Aorta (tissue), 5 donors: ENCODE results near the gene COA5. TPM values are rescaled to one million over a fixed set of nuclear protein-coding genes. Genes with fewer than 3 reads are reported as not detected.

ENCODE experiments used
- ATAC-seq: fragments of 200-7000 bp; cut with Tn5 transposase; one replicate; pipeline ENCODE4 v1.9.1; 2022; ENCODE audit warnings: moderate library complexity; ENCODE audit not compliant: low FRiP score
- DNase-seq, 2 donors: peaks; one replicate each; pipeline ENCODE4 v3.0.0-alpha.2; 2020
- H3K27ac ChIP-seq, 2 donors: one replicate each; pipeline ENCODE4 v1.5.1; 2013; ENCODE audit warnings: low read length in 2 of 2, mild to moderate bottlenecking in 2 of 2, moderate library complexity in 2 of 2, control low read depth in 1 of 2, inconsistent platforms in 1 of 2, low read depth in 1 of 2
- H3K27me3 ChIP-seq, 2 donors: one replicate each; pipeline ENCODE4 v1.6.1; 2013; ENCODE audit warnings: control low read depth in 1 of 2, low read length in 1 of 2, mild to moderate bottlenecking in 1 of 2, moderate library complexity in 1 of 2; ENCODE audit not compliant: insufficient read depth in 2 of 2, control insufficient read depth in 1 of 2
- H3K36me3 ChIP-seq, 2 donors: one replicate each; pipeline ENCODE4 v1.6.1; 2013; ENCODE audit warnings: control low read depth in 1 of 2, low read length in 1 of 2, mild to moderate bottlenecking in 1 of 2; ENCODE audit not compliant: insufficient read depth in 2 of 2, control insufficient read depth in 1 of 2
- H3K4me1 ChIP-seq, 2 donors: one replicate each; pipeline ENCODE4 v1.6.1; 2013; ENCODE audit warnings: low read length in 2 of 2, control low read depth in 1 of 2, mild to moderate bottlenecking in 1 of 2, moderate library complexity in 1 of 2; ENCODE audit not compliant: insufficient read depth in 2 of 2, control insufficient read depth in 1 of 2
- H3K4me3 ChIP-seq, 2 donors: one replicate each; pipeline ENCODE4 v1.5.1; 2013; ENCODE audit warnings: low read length in 2 of 2, control low read depth in 1 of 2, mild to moderate bottlenecking in 1 of 2
- H3K9me3 ChIP-seq: one replicate; pipeline ENCODE4 v1.6.1; 2013; ENCODE audit warnings: mild to moderate bottlenecking, low read length; ENCODE audit not compliant: control insufficient read depth
- WGBS, 2 donors: extraction: QIAGEN DNeasy Blood & Tissue Kit; methylation state at CpG; one replicate each; pipeline ENCODE4 v1.1.7; 2013; 5-methylcytosine and 5-hydroxymethylcytosine counted together
- intact Hi-C, 2 donors: fragments of 100-400 bp; cut with DNase I; formaldehyde crosslinking; loops; one replicate each; pipeline versions ENCODE4 v1.14.2 to v1.15.0; 2022
- long read RNA-seq, 2 donors: library from polyadenylated mRNA; unstranded; transcript quantifications; one replicate each; pipeline ENCODE4 v2.0.0, GENCODE V29; 2020 to 2021
- polyA plus RNA-seq, 2 donors: library from polyadenylated mRNA; stranded (reverse); fragments of 200-250 nt; gene quantifications; one replicate each; pipeline ENCODE4 v1.2.3, GENCODE V29; 2013
- total RNA-seq, 2 donors: library from RNA; stranded (reverse); fragmentation: NEBNext Ultra II Directional; extraction: Animal tissue kit (Norgen Biotek cat#: 25700); gene quantifications; one replicate each; pipeline ENCODE4 v1.2.1, GENCODE V29; 2021
- donor health status: healthy with polysubstance abuse.
- donor health status: Bipolar disorder and iron deficiency.
- donor health status: DM: no; HTN: no; CAD: no.
- donor health status: DM: no; HTN: no; CAD: no.
- donor health status: DM: yes; HTN: yes; CAD: no.

COA5 gene
- total RNA-seq (10 to 100 TPM; 18.1 to 31.1 TPM), polyA plus RNA-seq (10 to 100 TPM; 43.5 to 60.3 TPM)
- long read RNA-seq, donor 1, transcript COA5-201 (3 exons, 1,754 nt): major isoform, 54 of 64 reads
- long read RNA-seq, donor 1, transcript COA5-204 (2 exons, 958 nt): minor isoform, 5 of 64 reads
- long read RNA-seq, donor 1, partial matches to known transcripts: 0 of 64 reads
- long read RNA-seq, donor 1, other reads (novel, unspliced or antisense): 3 of 64 reads
- long read RNA-seq, donor 2, transcript COA5-201 (3 exons, 1,754 nt): major isoform, 15 of 24 reads
- long read RNA-seq, donor 2, partial matches to known transcripts: 0 of 24 reads
- long read RNA-seq, donor 2, other reads (novel, unspliced or antisense): 4 of 24 reads

- no peaks in the 10 kb centered on the region for H3K27me3 ChIP-seq
- H3K4me1 ChIP-seq: peaks cover 0 to 17% of the 10 kb centered on the region in 2 donors
- intact Hi-C loops: no loop called here
- H3K27ac ChIP-seq: peak within 1 kb of the TSS; percentile 73 to 98
- WGBS, 2 donors: 0% methylated on average over 91 to 93 of the region's 93 CpGs
- peak; percentile 99 for ATAC-seq
- H3K9me3 ChIP-seq: no peaks in the 10 kb centered on the region
- DNase-seq: peak; percentile 96 to 97
- peaks cover 0 to under 1% of the 10 kb centered on the region in 2 donors for H3K36me3 ChIP-seq
- H3K4me3 ChIP-seq: peak within 1 kb of the TSS; percentile 84 to 98
Observed at GRCh38 chr2:98608116-98608961, at the start of gene COA5, which contains the start of gene UNC50. Gene COA5 (minus strand): TSS chr2:98608512. CDS start chr2:98608405, 107 bp downstream. Gene UNC50 (plus strand): TSS chr2:98608589. CDS start chr2:98609760, 1,171 bp downstream.

DNA sequence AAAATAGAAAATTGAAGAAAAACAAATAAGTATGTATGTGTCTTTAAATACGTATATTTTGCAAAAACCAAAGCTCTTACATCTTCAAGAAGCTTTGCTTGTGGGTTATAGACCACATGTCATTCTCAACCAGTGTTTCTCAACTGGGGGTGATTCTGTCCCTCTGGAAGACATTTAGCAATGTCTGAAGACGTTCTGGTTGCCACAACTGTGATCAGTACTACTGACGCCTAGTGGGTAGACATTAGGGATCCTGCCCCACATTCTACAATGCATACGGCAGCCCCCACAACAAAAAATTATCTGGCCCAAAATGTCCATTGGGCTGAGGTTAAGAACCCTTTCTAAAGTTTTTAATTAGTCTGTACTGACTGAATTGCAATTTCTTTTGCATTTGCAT, 48.5 kb upstream of the COA5 start:
- no peaks in the 10 kb centered on the region for H3K4me1 ChIP-seq
- H3K9me3 ChIP-seq: no peaks in the 10 kb centered on the region
- intact Hi-C loops: no loop called here
- ATAC-seq: no peak
- WGBS, 2 donors: 90 to 92% methylated on average over 4 of the region's 4 CpGs
- no peak overlapping the region for H3K27ac ChIP-seq
- no peaks in the 10 kb centered on the region for H3K36me3 ChIP-seq
- H3K4me3 ChIP-seq: no peak overlapping the region
- no peak for DNase-seq
- H3K27me3 ChIP-seq: no peaks in the 10 kb centered on the region

- Histone ChIP-seq H3K4me3 (no peak overlapping the region), H3K36me3 (no peaks in the 10 kb centered on the region), H3K27ac (no peak overlapping the region), H3K27me3 (no peaks in the 10 kb centered on the region), H3K9me3 (no peaks in the 10 kb centered on the region), H3K4me1 (no peaks in the 10 kb centered on the region)
- ATAC-seq: no peak
- intact Hi-C loops: no loop called here
- DNase-seq: no peak
- 91 to 93% methylated on average over 3 of the region's 3 CpGs for WGBS, 2 donors
Observed at GRCh38 chr2:98654699-98655495, 46.6 kb upstream of the COA5 start.

DNA sequence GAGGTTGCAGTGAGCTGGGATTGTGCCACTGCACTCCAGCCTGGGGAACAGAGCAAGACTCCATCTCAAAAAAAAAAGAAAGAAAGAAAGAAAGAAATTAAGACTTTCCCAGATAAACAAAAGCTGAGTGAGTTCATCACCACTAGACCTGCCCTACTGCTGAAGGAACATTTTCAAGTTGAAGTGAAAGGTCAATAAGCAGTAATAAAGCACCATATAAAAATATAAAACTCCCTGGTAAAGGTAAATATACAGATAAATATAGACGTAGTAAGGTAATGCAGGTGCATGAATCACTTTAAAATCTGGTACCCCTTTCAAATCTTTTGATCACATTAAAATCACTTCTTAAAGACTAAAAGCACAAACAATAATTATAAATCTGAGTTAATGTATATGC, 42.7 kb upstream of the COA5 start:
- Histone ChIP-seq H3K4me1 (no peaks in the 10 kb centered on the region), H3K9me3 (no peaks in the 10 kb centered on the region), H3K27me3 (no peaks in the 10 kb centered on the region), H3K36me3 (no peaks in the 10 kb centered on the region), H3K27ac (no peak overlapping the region), H3K4me3 (no peak overlapping the region)
- intact Hi-C loops: no loop called here
- DNase-seq (no peak), ATAC-seq (no peak)
- 91 to 95% methylated on average over 1 of the region's 1 CpG for WGBS, 2 donors

GRCh38 chr2:98649992-98650375, 41.7 kb upstream of the COA5 start:
- no peaks in the 10 kb centered on the region for H3K9me3 ChIP-seq
- no peaks in the 10 kb centered on the region for H3K27me3 ChIP-seq
- H3K27ac ChIP-seq: no peak overlapping the region
- H3K4me3 ChIP-seq: no peak overlapping the region
- no peaks in the 10 kb centered on the region for H3K36me3 ChIP-seq
- WGBS, 2 donors: 92 to 95% methylated on average over 1 of the region's 1 CpG
- intact Hi-C loops: loop anchor here (1.0 to 2.0 kb wide), 3 partner anchors 113 to 187 kb away; no protein-coding TSS in a partner anchor
- ATAC-seq (no peak), DNase-seq (no peak)
- H3K4me1 ChIP-seq: no peaks in the 10 kb centered on the region

GRCh38 chr2:98649135-98649991, 41.1 kb upstream of the COA5 start:
- WGBS, 2 donors: 18 to 26% methylated on average over 4 of the region's 4 CpGs

GRCh38 chr2:98648451-98648850, 40.1 kb upstream of the COA5 start:
- intact Hi-C loops: loop anchor here in 1 of 2 donors (2.0 kb wide), 1 partner anchor 114 kb away; no protein-coding TSS in a partner anchor
- Histone ChIP-seq H3K4me1 (no peaks in the 10 kb centered on the region), H3K27me3 (no peaks in the 10 kb centered on the region), H3K4me3 (no peak overlapping the region), H3K9me3 (no peaks in the 10 kb centered on the region), H3K36me3 (no peaks in the 10 kb centered on the region), H3K27ac (no peak overlapping the region)
- ATAC-seq (no peak), DNase-seq (no peak)
- 91 to 94% methylated on average over 4 of the region's 4 CpGs for WGBS, 2 donors

More at GRCh38 chr2:98649135-98649991, 41.1 kb upstream of the COA5 start:
- no peaks in the 10 kb centered on the region for H3K9me3 ChIP-seq
- H3K27ac ChIP-seq: no peak overlapping the region
- ATAC-seq (peak; percentile 93), DNase-seq (peak; percentile 74 to 81)
- intact Hi-C loops: loop anchor here (1.0 to 2.0 kb wide), 3 partner anchors 113 to 188 kb away; no protein-coding TSS in a partner anchor
- H3K4me3 ChIP-seq: no peak overlapping the region
- no peaks in the 10 kb centered on the region for H3K36me3 ChIP-seq
- H3K4me1 ChIP-seq: no peaks in the 10 kb centered on the region
- H3K27me3 ChIP-seq: no peaks in the 10 kb centered on the region
